K562 (cell line): ENCODE data around the gene CCDC187.

Source experiments
- ETV6 ChIP-seq, 3 experiments: fragments of 150-350 bp in 1 of 3; sonication (generic) in 1 of 3; formaldehyde crosslinking in 1 of 3; IDR thresholded peaks; 2 replicates each; pipeline versions ENCODE4 v1.6.1 to v1.8.0; 2014 to 2022; ENCODE audit warnings: borderline replicate concordance in 2 of 3, low read depth in 2 of 3, antibody characterized with exemption in 1 of 3, low read length in 1 of 3, mild to moderate bottlenecking in 1 of 3, missing genetic modification reagents in 1 of 3
- ILF3 ChIP-seq: fragments of 450-650 bp; IDR thresholded peaks from 2 replicates; pipeline ENCODE4 v1.6.1; 2018; ENCODE audit warnings: antibody characterized with exemption, mild to moderate bottlenecking, moderate library complexity, borderline replicate concordance
- POLR3A ChIP-seq: IDR thresholded peaks from 2 replicates; pipeline ENCODE4 v1.6.1; 2011; ENCODE audit warnings: borderline replicate concordance, mild to moderate bottlenecking, moderate library complexity; ENCODE audit not compliant: insufficient read length, insufficient read depth; ENCODE audit errors: extremely low read depth
- RNF2 ChIP-seq: sonication (generic); IDR thresholded peaks from 2 replicates; pipeline ENCODE4 v1.6.1; 2016
- SPI1 ChIP-seq: IDR thresholded peaks from 2 replicates; pipeline ENCODE4 v1.6.1; 2011; ENCODE audit warnings: low read depth, low read length, control low read depth, borderline replicate concordance
- TF ChIP-seq, protein P1 (sequence below): IDR thresholded peaks from 3 replicates; pipeline ENCODE4 v1.6.1; 2011; ENCODE audit warnings: borderline replicate concordance, mild to moderate bottlenecking; ENCODE audit not compliant: insufficient read length, insufficient read depth
- TF ChIP-seq, protein P2 (sequence below): fragments of 450-650 bp; formaldehyde crosslinking; IDR thresholded peaks from 2 replicates; pipeline ENCODE4 v1.4.0; 2020; ENCODE audit warnings: mild to moderate bottlenecking
- TF ChIP-seq, protein P3 (sequence below), 3 experiments: IDR thresholded peaks in 2 of 3; conservative IDR thresholded peaks in 1 of 3; 2 replicates each; pipeline ENCODE4 v1.5.1; 2011 to 2012; ENCODE audit warnings: low read length in 3 of 3, mild to moderate bottlenecking in 3 of 3, control low read depth in 2 of 3, improper control_type of control experiment in 1 of 3, inconsistent platforms in 1 of 3, low read depth in 1 of 3, mixed read lengths in 1 of 3, moderate library complexity in 1 of 3; ENCODE audit not compliant: insufficient read depth in 2 of 3

DNA sequence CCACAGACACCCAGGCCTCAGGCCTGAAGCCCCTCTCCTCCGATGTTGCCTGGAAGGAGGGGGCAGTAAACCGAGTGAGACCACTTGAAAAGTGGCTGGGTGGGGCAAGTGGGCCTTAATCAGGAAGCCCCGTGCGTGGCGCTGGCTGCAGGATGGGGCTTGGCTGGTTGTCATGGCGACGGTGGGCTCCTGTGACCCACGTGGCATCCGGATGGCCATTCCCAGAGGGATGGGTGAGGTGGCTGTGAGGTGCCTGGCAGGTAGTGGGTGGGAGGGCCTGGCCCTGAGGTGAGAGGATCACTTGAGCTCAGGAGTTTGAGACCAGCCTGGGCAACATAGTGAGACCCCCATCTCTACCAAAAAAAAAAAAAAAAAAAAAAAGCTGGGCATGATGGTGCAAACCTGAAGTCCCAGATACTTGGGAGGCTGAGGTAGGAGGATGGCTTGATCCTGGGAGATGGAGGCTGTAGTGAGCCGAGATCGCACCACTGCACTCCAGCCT is 28.6 kb upstream of the CCDC187 start:
- TF ChIP-seq RNF2: no peak
- no peak for TF ChIP-seq ILF3
- no peak for TF ChIP-seq ETV6 (IDR thresholded peaks at IDR 0.05; ENCODE audit: borderline replicate concordance in 1 of 2, low read depth in 2 of 2, low read length in 1 of 2)
- no peak for TF ChIP-seq ETV6 (CRISPR knock-in tag; IDR thresholded peaks at IDR 0.05; ENCODE audit: borderline replicate concordance)
- no peak for TF ChIP-seq SPI1
- TF ChIP-seq, protein P1, sequence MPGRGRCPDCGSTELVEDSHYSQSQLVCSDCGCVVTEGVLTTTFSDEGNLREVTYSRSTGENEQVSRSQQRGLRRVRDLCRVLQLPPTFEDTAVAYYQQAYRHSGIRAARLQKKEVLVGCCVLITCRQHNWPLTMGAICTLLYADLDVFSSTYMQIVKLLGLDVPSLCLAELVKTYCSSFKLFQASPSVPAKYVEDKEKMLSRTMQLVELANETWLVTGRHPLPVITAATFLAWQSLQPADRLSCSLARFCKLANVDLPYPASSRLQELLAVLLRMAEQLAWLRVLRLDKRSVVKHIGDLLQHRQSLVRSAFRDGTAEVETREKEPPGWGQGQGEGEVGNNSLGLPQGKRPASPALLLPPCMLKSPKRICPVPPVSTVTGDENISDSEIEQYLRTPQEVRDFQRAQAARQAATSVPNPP: no peak
- TF ChIP-seq, protein P2, sequence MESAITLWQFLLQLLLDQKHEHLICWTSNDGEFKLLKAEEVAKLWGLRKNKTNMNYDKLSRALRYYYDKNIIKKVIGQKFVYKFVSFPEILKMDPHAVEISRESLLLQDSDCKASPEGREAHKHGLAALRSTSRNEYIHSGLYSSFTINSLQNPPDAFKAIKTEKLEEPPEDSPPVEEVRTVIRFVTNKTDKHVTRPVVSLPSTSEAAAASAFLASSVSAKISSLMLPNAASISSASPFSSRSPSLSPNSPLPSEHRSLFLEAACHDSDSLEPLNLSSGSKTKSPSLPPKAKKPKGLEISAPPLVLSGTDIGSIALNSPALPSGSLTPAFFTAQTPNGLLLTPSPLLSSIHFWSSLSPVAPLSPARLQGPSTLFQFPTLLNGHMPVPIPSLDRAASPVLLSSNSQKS (CRISPR knock-in tag): no peak
- TF ChIP-seq, protein P3, sequence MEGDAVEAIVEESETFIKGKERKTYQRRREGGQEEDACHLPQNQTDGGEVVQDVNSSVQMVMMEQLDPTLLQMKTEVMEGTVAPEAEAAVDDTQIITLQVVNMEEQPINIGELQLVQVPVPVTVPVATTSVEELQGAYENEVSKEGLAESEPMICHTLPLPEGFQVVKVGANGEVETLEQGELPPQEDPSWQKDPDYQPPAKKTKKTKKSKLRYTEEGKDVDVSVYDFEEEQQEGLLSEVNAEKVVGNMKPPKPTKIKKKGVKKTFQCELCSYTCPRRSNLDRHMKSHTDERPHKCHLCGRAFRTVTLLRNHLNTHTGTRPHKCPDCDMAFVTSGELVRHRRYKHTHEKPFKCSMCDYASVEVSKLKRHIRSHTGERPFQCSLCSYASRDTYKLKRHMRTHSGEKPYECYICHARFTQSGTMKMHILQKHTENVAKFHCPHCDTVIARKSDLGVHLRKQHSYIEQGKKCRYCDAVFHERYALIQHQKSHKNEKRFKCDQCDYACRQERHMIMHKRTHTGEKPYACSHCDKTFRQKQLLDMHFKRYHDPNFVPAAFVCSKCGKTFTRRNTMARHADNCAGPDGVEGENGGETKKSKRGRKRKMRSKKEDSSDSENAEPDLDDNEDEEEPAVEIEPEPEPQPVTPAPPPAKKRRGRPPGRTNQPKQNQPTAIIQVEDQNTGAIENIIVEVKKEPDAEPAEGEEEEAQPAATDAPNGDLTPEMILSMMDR (IDR thresholded peaks at IDR 0.05 in 2 of 3, conservative IDR thresholded peaks at IDR 0.05 in 1 of 3; ENCODE audit: insufficient read depth in 2 of 3, low read depth in 1 of 3, low read length in 3 of 3): no peak
- no peak for TF ChIP-seq POLR3A
